GM20000 (cell line): Measurements from ENCODE around the gene SPATA33.
"Not testable (repeated sequence)": the region's sequence is repeated elsewhere in the genome, so short reads cannot be mapped to it uniquely, and the experiment has no call there.

Experiments
- DNase-seq: peaks from one replicate; pipeline ENCODE4 v3.0.0; 2012; ENCODE audit warnings: low spot score
- TF ChIP-seq, protein P1 (sequence below): IDR thresholded peaks from 2 replicates; pipeline ENCODE4 v1.5.1; 2012; ENCODE audit warnings: mild to moderate bottlenecking, control low read depth; ENCODE audit errors: extremely low read depth, missing control alignments

SPATA33 gene

DNA sequence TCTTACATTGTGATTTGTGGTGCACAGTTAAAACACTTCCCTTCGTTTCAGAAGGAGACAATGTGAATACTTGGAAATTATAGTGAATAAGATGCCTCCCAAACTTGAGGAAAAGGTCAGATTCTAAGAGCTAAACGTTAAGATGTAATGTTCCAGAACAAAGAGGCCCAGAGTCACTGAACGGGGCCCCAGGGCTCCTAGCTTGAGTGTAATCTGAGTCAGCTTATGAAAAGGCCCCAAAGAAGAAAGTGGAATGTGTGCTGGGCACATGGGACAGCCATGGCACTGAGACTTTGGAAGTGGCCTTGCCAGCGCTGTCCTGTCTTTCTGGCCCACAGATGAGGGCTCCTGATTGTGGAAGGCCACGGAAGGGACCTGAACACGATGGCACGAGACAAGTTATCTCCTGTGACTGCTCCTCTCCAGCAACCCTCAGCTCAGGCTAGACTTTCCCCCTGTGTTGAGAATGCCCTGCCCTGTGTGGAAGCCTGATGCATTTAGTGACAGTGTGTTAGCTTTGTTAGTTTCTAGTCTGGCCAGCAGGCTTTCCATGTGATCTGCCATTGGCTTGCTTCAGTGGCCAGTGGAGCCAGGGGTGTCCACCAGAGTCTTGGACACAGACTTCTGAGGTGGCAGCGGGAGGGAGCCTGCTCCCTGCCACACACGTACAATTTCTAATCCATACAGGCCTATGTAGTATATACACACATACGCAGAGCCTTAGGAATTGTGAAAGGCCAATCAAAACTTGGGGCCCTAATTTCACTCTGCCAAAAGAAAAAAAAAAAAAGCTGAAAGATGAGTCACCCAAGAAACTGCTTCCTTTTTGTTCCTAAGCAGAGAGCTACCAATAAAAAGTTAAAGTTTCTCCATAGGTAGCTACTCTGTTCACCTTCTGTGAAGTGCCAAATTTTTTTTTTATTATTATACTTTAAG is 13.1 kb downstream of the SPATA33 start:
- no peak for DNase-seq
- TF ChIP-seq, protein P1, sequence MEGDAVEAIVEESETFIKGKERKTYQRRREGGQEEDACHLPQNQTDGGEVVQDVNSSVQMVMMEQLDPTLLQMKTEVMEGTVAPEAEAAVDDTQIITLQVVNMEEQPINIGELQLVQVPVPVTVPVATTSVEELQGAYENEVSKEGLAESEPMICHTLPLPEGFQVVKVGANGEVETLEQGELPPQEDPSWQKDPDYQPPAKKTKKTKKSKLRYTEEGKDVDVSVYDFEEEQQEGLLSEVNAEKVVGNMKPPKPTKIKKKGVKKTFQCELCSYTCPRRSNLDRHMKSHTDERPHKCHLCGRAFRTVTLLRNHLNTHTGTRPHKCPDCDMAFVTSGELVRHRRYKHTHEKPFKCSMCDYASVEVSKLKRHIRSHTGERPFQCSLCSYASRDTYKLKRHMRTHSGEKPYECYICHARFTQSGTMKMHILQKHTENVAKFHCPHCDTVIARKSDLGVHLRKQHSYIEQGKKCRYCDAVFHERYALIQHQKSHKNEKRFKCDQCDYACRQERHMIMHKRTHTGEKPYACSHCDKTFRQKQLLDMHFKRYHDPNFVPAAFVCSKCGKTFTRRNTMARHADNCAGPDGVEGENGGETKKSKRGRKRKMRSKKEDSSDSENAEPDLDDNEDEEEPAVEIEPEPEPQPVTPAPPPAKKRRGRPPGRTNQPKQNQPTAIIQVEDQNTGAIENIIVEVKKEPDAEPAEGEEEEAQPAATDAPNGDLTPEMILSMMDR, result no peak

DNA sequence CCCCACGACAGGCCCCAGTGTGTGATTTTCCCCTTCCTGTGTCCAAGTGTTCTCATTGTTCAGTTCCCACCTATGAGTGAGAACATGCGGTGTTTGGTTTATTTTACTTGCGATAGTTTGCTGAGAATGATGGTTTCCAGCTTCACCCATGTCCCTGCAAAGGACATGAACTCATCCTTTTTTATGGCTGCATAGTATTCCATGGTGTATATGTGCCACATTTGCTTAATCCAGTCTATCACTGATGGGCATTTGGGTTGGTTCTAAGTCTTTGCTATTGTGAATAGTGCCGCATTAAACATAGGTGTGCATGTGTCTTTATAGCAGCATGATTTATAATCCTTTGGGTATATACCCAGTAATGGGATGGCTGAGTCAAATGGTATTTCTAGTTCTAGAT is 13.9 kb downstream of the SPATA33 start:
- not testable (repeated sequence) for DNase-seq

DNA sequence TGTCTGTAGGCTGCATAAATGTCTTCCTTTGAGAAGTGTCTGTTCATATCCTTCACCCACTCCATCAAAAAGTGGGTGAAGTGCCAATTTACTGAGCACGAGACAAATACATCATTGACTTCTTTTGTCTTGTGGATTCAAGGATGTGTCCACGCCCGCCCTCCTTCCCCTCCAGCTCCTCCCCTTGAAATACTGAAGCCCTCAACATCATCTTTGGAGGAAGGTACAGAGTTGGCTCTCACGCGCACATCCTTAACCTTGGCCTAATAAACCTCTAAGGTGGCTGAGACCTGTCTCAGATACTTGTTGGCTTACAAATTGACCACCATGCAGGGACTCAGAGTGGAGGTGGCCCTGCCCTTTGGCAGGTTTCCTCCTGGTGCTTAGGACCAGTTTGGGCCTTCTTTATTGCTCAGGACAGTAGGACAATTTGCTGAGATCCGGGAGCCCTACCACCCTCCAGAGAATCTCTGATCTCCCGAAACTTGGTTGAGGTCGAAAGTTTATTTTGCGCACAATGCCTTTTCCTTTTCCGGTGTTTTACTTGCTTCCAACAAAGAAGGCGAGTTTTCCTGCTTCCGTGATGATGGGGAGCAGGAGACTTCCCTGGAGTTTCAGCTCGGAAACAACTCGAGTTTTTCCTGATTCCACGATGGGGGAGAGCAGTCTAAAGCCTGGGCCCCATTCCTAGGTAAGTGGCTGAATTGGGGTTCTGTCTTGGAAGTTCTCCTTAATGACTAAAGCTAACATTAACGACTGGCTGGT is 14.7 kb downstream of the SPATA33 start:
- DNase-seq, result no peak
- TF ChIP-seq, protein P1, result no peak

DNA sequence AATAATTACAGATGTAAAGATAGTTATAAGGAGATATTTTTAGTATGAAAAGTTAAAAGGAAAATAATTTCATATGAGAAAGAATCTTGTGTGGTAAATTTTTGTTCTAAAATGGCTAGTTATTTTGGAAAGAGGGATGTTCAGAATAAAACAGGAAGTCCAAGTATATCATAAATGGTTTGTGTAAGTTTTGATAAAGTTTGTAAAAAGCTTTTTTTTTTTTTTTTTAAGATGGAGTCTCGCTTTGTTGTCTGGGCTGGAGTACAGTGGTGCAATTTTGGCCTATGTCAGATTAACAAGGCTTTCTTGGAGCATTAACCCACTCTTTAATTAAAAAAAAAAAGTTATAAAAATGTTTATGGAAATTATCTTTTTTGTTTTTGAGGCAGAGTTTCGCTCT is 20.6 kb downstream of the SPATA33 start:
- TF ChIP-seq, protein P1, result no peak
- DNase-seq, result no peak

DNA sequence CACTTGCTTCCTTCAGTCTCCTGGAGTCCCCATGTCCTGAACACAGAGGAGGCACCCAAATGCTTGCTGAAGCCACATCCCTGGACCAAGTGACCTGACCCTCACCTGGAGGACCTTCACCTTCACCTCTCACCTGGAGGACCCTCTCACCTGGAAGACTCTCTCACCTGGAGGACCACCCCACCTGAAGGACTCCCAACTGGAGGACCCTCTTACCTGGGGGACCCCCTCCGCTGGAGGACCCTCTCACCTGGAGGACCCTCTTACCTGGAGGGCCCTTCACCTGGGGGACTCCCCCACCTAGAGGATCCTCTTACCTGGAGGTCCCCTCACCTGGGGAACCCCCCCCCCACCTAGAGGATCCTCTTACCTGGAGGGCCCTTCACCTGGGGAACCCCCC is 28.3 kb downstream of the SPATA33 start:
- no peak for DNase-seq
- TF ChIP-seq, protein P1, result no peak

DNA sequence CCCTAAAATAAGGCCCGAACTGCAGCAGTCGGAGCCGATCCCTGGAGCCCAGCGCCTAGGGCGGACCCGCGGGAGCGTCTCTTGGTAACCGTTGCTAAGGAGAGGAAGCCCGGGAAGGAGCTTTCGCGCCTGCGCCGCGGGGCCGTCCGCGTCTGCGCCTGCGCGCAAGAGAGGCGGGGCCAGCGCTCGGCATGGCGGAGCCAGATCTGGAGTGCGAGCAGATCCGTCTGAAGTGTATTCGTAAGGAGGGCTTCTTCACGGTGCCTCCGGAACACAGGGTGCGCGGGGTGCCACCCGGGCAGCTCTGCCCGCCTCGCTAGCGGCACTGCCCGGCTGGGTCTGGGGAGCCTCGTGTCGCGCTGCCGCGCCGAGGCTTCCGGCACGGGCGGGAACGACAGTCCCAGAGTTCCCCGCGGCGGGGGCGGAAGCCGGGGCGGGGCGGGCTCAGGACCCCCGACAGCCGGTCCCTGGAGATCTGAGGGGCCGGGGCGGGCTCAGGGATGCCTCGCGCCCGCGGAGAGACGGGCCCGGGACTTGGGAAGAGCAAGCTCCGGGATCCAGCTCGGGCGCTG is 29.0 kb downstream of the SPATA33 start, which contains the start of gene CDK10:
CDK10 (plus strand) TSS at position 170 of the 572 bp plus-strand sequence; CDS start at position 192, 22 bp downstream.
- peak; percentile 97 for DNase-seq
- TF ChIP-seq, protein P1, result no peak

DNA sequence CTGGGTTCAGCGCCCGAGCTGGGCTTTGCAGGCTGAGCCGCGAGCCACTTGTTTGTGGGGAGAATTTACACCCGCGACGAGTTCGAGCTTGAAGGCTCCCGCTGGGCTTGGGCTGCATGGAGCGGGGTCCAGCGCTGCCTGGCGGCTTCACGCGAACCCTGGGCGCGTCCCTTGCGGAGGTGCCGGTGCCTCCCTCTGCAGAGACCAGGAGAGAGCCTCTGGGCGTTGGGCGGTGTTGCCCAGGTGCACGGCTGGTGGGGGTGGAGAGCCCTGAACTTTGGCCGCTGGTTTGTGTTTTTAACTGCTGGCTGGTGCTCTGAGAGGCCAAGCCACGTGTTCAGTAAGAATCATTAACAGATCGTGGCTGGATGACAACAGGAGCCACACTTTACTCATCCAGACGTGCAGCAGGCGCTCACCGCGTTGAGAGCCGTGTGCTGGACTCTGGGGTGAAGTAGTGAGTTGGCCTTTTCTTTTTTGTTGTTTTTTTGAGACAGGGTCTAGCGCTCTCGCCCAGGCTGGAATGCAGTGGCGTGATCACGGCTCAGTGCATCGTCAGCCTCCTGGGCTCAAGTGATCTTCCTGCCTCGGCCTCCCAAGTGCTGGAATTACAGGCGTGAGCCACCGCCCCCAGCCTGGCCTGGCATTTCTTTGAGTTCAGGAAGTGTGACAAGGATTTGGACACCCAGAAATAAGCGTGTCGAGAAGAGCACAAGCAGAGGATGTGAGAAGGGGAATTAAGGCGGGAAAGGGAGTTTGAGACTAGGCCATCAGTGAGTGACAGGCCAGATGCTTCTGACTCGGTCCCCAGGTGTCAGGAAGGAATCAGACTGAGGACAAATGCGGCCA is 29.7 kb downstream of the SPATA33 start:
- TF ChIP-seq, protein P1, result no peak
- peak; percentile 82 for DNase-seq
